HepG2 (cell line): ENCODE results near the gene KRTAP12-3. TPM values are rescaled to one million over a fixed set of nuclear protein-coding genes. Genes with fewer than 3 reads are reported as not detected.

Experiments used
- ATAC-seq: fragments of 200-7000 bp; cut with Tn5 transposase; 3 replicates; pipeline ENCODE4 v1.9.1; 2020; ENCODE audit warnings: mild to moderate bottlenecking, moderate library complexity
- BruUV-seq: library from RNA; stranded (reverse); fragments of 400-500 nt; replicated peaks from 2 replicates; lab custom pipeline; 2021; lab: Mats Ljungman, UMichigan
- CTCF ChIA-PET: fragments of 300-600 bp; formaldehyde crosslinking; extraction: SDS; loops from one replicate; lab custom pipeline; 2021; ENCODE audit warnings: low total read pairs, inconsistent platforms, low intra/inter-chr PET ratio; lab: Yijun Ruan, JAX
- POLR2A ChIA-PET: fragments of 350-600 bp; sonication (Branson Sonifier 250); formaldehyde crosslinking; loops from one replicate; lab custom pipeline; 2020; ENCODE audit warnings: antibody characterized with exemption, inconsistent platforms; lab: Yijun Ruan, JAX
- DNase-seq: peaks from one replicate; pipeline ENCODE4 v3.0.0-alpha.2; 2015; ENCODE audit warnings: low spot score
- FAIRE-seq: peaks from 3 replicates; lab custom pipeline; 2011; peaks lifted over from hg19 to GRCh38; lab: Jason Lieb, UNC
- H2AFZ ChIP-seq: one replicate; pipeline ENCODE4 v1.6.1; 2011; ENCODE audit warnings: low read length, inconsistent platforms
- H3K27ac ChIP-seq: fragments of 300-600 bp; 3 replicates; pipeline ENCODE4 v1.8.0; 2011; ENCODE audit warnings: mixed run types, mild to moderate bottlenecking, mixed read lengths, low read length, inconsistent platforms; ENCODE audit not compliant: insufficient read depth; ENCODE audit errors: extremely low read length
- H3K27me3 ChIP-seq, 2 experiments: fragments of 200-600 bp in 1 of 2; 2 replicates in 1 of 2; 3 replicates in 1 of 2; pipeline versions ENCODE4 v1.6.0 to v1.8.0; 2011; ENCODE audit warnings: low read length in 2 of 2, mild to moderate bottlenecking in 2 of 2, moderate library complexity in 2 of 2, inconsistent platforms in 1 of 2; ENCODE audit not compliant: insufficient read depth in 2 of 2, control insufficient read depth in 1 of 2
- H3K36me3 ChIP-seq, 2 experiments: fragments of 200-600 bp in 1 of 2; replicated peaks in 1 of 2; 2 replicates in 1 of 2; 3 replicates in 1 of 2; pipeline versions ENCODE4 v1.5.1 to v1.8.0; 2011; ENCODE audit warnings: low read length in 2 of 2, inconsistent platforms in 1 of 2; ENCODE audit not compliant: insufficient read depth in 2 of 2, control insufficient read depth in 1 of 2
- H3K4me1 ChIP-seq: 2 replicates; pipeline ENCODE4 v1.5.1; 2012; ENCODE audit warnings: low read length, inconsistent platforms; ENCODE audit not compliant: insufficient read depth
- H3K4me2 ChIP-seq: 2 replicates; pipeline ENCODE4 v1.6.0; 2011; ENCODE audit warnings: low read depth, low read length, inconsistent platforms
- H3K4me3 ChIP-seq, 3 experiments: fragments of 200-600 bp in 1 of 3; sonication (generic), shearing (Covaris generic) in 1 of 3; replicated peaks in 1 of 3; 2 replicates each; pipeline ENCODE4 v1.5.1; 2011 to 2016; ENCODE audit warnings: low read length in 3 of 3, inconsistent platforms in 2 of 3, low read depth in 2 of 3, mild to moderate bottlenecking in 2 of 3, control low read depth in 1 of 3, mixed read lengths in 1 of 3; ENCODE audit not compliant: insufficient read depth in 1 of 3
- H3K79me2 ChIP-seq: one replicate; pipeline ENCODE4 v1.6.1; 2011; ENCODE audit warnings: low read length, inconsistent platforms; ENCODE audit not compliant: insufficient read depth
- H3K9ac ChIP-seq: 2 replicates; pipeline ENCODE4 v1.6.0; 2011; ENCODE audit warnings: mild to moderate bottlenecking, low read depth, low read length, inconsistent platforms; ENCODE audit not compliant: insufficient read depth
- H3K9me3 ChIP-seq: 2 replicates; pipeline ENCODE4 v1.5.1; 2012; ENCODE audit warnings: mild to moderate bottlenecking, low read length
- H4K20me1 ChIP-seq: 2 replicates; pipeline ENCODE4 v1.6.0; 2011; ENCODE audit warnings: inconsistent platforms, mild to moderate bottlenecking, low read length, moderate library complexity; ENCODE audit not compliant: insufficient read depth
- ELK4 ChIP-seq: sonication (generic); formaldehyde crosslinking; IDR thresholded peaks from 2 replicates; pipeline ENCODE4 v1.9.0; 2021; ENCODE audit warnings: missing genetic modification reagents, borderline replicate concordance
- GMEB2 ChIP-seq: IDR thresholded peaks from 2 replicates; pipeline ENCODE4 v1.6.1; 2016; ENCODE audit warnings: missing biosample characterization, missing genetic modification reagents, low read depth
- GTF2F1 ChIP-seq: fragments of 150-350 bp; IDR thresholded peaks from 2 replicates; pipeline ENCODE4 v1.6.1; 2014; ENCODE audit warnings: low read length
- JARID2 ChIP-seq: sonication (generic); formaldehyde crosslinking; IDR thresholded peaks from 2 replicates; pipeline ENCODE4 v1.8.1; 2023; ENCODE audit warnings: missing genetic modification reagents, inconsistent platforms; ENCODE audit not compliant: insufficient replicate concordance
- MBNL3 ChIP-seq: fragments of 250-450 bp; sonication (Bioruptor Pico); conservative IDR thresholded peaks from 2 replicates; pipeline ENCODE4 v1.8.0; 2022; ENCODE audit warnings: mild to moderate bottlenecking, inconsistent platforms
- MED8 ChIP-seq: sonication (generic); formaldehyde crosslinking; IDR thresholded peaks from 2 replicates; pipeline ENCODE4 v1.8.1; 2023; ENCODE audit warnings: mild to moderate bottlenecking, missing genetic modification reagents; ENCODE audit not compliant: insufficient replicate concordance
- MLLT10 ChIP-seq: sonication (generic); formaldehyde crosslinking; IDR thresholded peaks from 2 replicates; pipeline ENCODE4 v1.4.0; 2020; ENCODE audit warnings: missing genetic modification reagents
- PATZ1 ChIP-seq: sonication (generic); formaldehyde crosslinking; IDR thresholded peaks from 2 replicates; pipeline ENCODE4 v1.4.0; 2020; ENCODE audit warnings: missing genetic modification reagents
- STAT6 ChIP-seq: sonication (generic); formaldehyde crosslinking; IDR thresholded peaks from 2 replicates; pipeline ENCODE4 v1.4.0; 2020; ENCODE audit warnings: missing genetic modification reagents, mild to moderate bottlenecking, borderline replicate concordance
- ZBTB25 ChIP-seq: IDR thresholded peaks from 2 replicates; pipeline ENCODE4 v1.6.1; 2018; ENCODE audit warnings: missing genetic modification reagents
- ZFP36 ChIP-seq: fragments of 150-350 bp; IDR thresholded peaks from 2 replicates; pipeline ENCODE4 v1.6.1; 2018; ENCODE audit warnings: borderline replicate concordance, low read length, low read depth; ENCODE audit not compliant: partially characterized antibody
- ZNF143 ChIP-seq: sonication (generic); formaldehyde crosslinking; IDR thresholded peaks from 2 replicates; pipeline ENCODE4 v1.4.0; 2020; ENCODE audit warnings: missing genetic modification reagents
- ZNF431 ChIP-seq: sonication (generic); formaldehyde crosslinking; IDR thresholded peaks from 2 replicates; pipeline ENCODE4 v1.9.0; 2022; ENCODE audit warnings: missing genetic modification reagents, low read depth, mild to moderate bottlenecking, borderline replicate concordance
- ZNF672 ChIP-seq: sonication (generic); formaldehyde crosslinking; IDR thresholded peaks from 2 replicates; pipeline ENCODE4 v1.8.1; 2022; ENCODE audit warnings: missing genetic modification reagents
- ZNF816 ChIP-seq: sonication (generic); formaldehyde crosslinking; IDR thresholded peaks from 2 replicates; pipeline ENCODE4 v1.8.0; 2022; ENCODE audit warnings: missing genetic modification reagents, mild to moderate bottlenecking, borderline replicate concordance
- WGBS: methylation state at CpG from one replicate; pipeline ENCODE4 v1.1.6; 2017; ENCODE audit warnings: low lambda C conversion rate; 5-methylcytosine and 5-hydroxymethylcytosine counted together
- in situ Hi-C: cut with HindIII; loops from 2 replicates; pipeline ENCODE4 v1.10.0; 2017; ENCODE audit warnings: low pct_unique_long_range_greater_than_20kb; ENCODE audit not compliant: extremely low pct_ligation_motif_present
- intact Hi-C: fragments of 100-400 bp; cut with micrococcal nuclease; formaldehyde crosslinking; loops from one replicate; pipeline ENCODE4 v1.10.0; 2022; ENCODE audit not compliant: unreplicated experiment
- polyA plus RNA-seq, 8 experiments: library from polyadenylated mRNA; depleted of rRNA in 3 of 8; stranded (reverse) in 7 of 8; unstranded in 1 of 8; fragments of >200 nt; fragmentation: Illumina TruSeq in 4 of 8; extraction: Trizol in 4 of 8; gene quantifications; 2 replicates each; pipeline versions ENCODE4 v1.2.1 to v1.2.3, GENCODE V29; 2011 to 2016; ENCODE audit warnings: low read depth in 4 of 8, missing spikeins in 1 of 8, mixed read lengths in 1 of 8; ENCODE audit not compliant: insufficient read depth in 1 of 8
- total RNA-seq, 5 experiments: library from RNA; depleted of rRNA; stranded (reverse); fragments of >200 nt; fragmentation: Illumina TruSeq; extraction: Trizol; gene quantifications; 2 replicates each; pipeline ENCODE4 v1.2.3, GENCODE V29; 2016; ENCODE audit warnings: low read depth in 1 of 5

The KRTAP12-3 gene
- total and polyA plus RNA-seq, 2 of the 13 experiments (the other 11 are each of a cell fraction or from before 2014, with no cell fraction given), result not detected

GRCh38 chr21:44691686-44692085 is 34.0 kb downstream of the KRTAP12-3 start:
- no peak for FAIRE-seq
- intact Hi-C loops (loop anchor here (10.0 kb wide), 1 partner anchor 57 kb away; the partner anchor contains the start of gene KRTAP10-10), in situ Hi-C loops (no loop called here)
- no peaks in the 10 kb centered on the region for H4K20me1 ChIP-seq
- H3K4me1 ChIP-seq, result peaks cover 17% of the 10 kb centered on the region
- peaks cover 16% of the 10 kb centered on the region for H3K9me3 ChIP-seq
- H3K4me3 ChIP-seq, result no peak overlapping the region
- no peak overlapping the region for H3K9ac ChIP-seq
- no peak overlapping the region for H3K27ac ChIP-seq
- peaks cover 1 to 10% of the 10 kb centered on the region in 2 experiments; a peak in 3 of 5 replicates for H3K27me3 ChIP-seq
- no peak overlapping the region for H3K4me2 ChIP-seq
- ChIA-PET CTCF (no interaction called here), POLR2A (no interaction called here)
- H3K36me3 ChIP-seq, result no peaks in the 10 kb centered on the region
- H2AFZ ChIP-seq, result no peak overlapping the region
- DNase-seq, result no peak
- 0% methylated on average over 2 of the region's 2 CpGs for WGBS
- TF ChIP-seq STAT6 (CRISPR knock-in tag), result no peak
- TF ChIP-seq PATZ1 (CRISPR knock-in tag), result no peak
- TF ChIP-seq GMEB2, result no peak
- no peak for TF ChIP-seq ZNF431 (CRISPR knock-in tag)
- no peak for TF ChIP-seq ZNF143 (CRISPR knock-in tag)
- TF ChIP-seq ZFP36, result no peak
- no peak for TF ChIP-seq JARID2
- TF ChIP-seq MED8 (CRISPR knock-in tag), result no peak
- TF ChIP-seq ZNF816 (CRISPR knock-in tag), result no peak
- TF ChIP-seq ZNF672 (CRISPR knock-in tag), result no peak
- TF ChIP-seq MBNL3 (CRISPR knock-in tag), result no peak
- TF ChIP-seq MLLT10 (CRISPR knock-in tag), result no peak
- TF ChIP-seq ZBTB25, result no peak
- TF ChIP-seq ELK4 (CRISPR knock-in tag), result no peak
- no peak for TF ChIP-seq GTF2F1
- no TSS peak for BruUV-seq
- no peaks in the 10 kb centered on the region for H3K79me2 ChIP-seq
- ATAC-seq, result no peak
